GM19238 (cell line): ENCODE results near the gene LIG1.

Source experiments
- DNase-seq: peaks from one replicate; pipeline ENCODE4 v3.0.0; 2011; ENCODE audit warnings: low spot score; ENCODE audit not compliant: insufficient read length

The LIG1 gene

DNA sequence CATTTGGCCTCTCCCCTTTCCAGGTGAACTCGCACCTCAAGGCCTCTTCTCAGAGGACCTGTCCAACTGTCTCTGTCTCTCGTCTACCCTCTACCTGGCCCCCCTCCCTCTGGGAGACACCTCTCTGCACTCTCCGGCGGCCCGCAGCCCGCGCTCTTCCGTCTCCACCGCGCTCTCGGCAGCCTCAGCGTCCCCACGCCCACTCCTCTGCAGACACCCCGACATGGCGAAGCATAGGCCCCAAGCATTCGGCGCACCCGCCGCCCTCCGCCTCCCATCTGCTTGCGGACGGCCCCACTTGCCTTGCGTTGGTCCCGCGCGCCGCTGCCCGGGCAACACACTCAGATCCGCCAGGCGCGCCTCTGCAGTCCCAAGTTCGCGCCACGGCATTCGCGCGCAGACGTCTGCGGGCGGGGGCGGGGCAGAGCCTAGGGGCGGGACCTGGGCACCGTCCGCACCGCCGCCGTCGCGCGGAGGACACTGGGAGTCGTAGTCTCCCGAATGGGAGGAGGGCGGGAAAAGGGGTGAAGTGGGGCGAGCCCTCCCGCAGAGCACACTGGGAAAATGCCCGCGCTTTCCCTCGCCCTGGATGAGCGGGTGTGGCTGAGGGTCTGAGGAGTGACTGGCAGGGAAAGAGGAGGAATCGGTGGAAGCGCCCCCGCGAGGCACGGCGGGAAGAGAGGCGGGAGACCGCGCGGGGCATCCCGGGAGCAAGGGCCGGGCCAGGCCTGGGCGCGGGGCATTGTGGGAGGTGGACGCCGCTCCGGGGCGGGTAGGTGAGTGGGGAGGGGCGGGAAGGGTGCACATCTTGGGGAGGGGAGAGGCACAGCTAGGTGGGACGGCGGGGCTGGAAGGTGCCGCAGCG lies at the start of gene LIG1, which contains the start of gene ZSWIM9:
Gene LIG1 (minus strand): TSS at position 406 of the 865 bp plus-strand sequence. CDS start 4,778 bp downstream, outside the sequence.
Gene ZSWIM9 (plus strand): TSS at position 742 of the 865 bp plus-strand sequence. CDS start 1,123 bp downstream, outside the sequence.
- DNase-seq: peak; percentile 97

DNA sequence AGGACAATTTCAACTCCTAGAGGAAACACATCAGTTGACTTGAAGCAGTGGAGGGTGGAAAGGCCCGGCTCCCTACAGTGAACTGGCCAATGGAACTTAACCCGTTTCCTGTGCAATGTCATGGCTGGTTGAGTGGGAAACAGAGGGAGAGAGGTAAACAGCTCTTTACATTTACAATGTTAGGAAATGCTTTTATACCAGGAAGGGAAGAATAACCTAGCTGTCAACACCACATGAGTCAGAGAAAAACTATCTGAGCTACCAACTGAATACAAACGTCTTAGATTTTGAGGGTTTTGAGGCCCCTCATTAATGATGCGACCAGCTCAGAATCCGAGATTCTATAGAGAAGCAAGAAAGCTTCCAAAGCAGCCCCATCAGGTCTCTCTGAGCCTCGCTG lies 48.9 kb upstream of the LIG1 start:
- DNase-seq: no peak

DNA sequence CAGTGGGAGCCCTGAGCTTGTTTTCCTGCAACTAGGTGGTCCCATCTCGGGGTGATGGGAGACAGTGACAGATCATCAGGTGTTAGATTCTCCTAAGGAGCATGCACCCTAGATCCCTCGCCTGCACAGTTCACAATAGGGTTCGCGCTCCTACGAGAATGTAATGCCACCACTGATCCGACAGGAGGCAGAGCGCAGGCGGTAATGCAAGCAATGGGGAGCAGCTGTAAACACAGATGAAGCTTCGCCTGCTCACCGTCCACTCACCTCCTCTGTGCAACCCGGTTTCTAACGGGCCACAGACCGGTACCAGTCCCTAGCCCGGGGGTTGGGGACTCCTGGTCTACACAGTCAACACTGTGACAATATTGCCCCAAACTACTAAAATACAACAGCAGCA lies 46.8 kb upstream of the LIG1 start:
- DNase-seq: no peak

DNA sequence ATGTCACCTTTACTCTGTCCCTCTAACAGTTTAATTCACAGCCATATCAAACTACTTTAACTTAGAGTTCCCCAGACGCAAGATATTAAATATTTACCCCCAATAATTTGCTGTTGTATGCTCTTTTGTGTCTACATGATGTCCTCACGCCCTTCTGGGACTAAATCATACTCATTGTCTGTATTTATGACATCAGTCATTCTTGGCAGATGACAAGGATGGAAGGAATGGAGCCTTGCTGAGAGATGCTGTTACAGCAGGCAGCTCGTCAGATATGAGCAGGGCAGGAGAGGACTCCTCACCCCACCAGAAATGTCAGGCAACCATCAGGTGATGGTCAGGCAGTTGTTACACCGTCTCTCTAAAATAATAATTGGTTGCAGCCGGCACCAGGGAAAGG lies 43.8 kb upstream of the LIG1 start:
- no peak for DNase-seq

DNA sequence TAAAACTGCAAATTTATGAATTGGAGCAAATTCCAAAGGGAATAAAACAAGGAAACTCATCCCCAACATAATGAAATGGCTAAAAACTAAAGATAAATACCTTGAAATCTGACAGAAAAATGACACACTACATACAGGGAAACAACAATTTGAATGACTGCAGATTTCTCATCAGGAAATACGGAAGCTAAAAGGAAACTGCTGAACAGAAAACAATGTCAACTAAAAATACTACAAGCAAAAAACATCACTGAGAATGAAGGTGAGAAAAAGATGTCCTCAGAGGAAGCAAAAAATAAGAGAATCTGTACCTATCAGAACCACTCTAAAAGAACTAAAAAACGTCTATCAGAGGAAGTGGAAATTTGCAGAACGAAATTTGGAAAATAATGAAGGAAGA lies 39.9 kb upstream of the LIG1 start:
- DNase-seq: no peak

DNA sequence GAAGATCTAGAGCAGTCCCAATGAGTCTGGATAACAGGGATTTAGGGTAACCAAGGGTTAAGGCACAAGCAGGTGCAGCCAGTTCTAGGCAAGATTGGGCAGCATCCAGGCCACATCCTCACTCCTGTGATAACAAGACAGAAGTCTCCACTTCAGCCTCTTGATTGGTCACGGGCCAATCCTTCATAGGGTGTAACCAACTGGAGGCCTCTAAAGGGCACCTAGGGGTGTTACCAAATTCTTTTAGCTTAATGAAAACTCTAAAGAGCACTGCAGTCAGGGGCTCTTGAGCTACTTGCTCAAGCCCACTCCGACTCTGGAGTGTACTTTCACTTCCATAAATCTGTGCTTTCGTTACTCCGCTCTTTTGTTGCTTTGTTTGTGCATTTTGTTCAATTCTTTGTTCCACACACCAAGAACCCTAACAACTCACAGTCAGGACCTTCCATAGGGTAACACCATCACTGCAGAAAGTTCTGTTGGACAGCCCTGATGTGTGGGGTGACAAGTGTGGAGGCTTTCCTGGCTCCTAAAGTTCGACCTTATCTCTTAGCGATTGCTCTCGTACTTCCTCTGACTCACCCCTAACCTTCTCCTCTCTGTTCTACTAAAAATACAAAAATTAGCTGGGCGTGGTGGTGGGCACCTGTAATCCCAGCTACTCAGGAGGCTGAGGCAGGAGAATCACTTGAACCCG lies 36.4 kb upstream of the LIG1 start:
- DNase-seq: no peak

DNA sequence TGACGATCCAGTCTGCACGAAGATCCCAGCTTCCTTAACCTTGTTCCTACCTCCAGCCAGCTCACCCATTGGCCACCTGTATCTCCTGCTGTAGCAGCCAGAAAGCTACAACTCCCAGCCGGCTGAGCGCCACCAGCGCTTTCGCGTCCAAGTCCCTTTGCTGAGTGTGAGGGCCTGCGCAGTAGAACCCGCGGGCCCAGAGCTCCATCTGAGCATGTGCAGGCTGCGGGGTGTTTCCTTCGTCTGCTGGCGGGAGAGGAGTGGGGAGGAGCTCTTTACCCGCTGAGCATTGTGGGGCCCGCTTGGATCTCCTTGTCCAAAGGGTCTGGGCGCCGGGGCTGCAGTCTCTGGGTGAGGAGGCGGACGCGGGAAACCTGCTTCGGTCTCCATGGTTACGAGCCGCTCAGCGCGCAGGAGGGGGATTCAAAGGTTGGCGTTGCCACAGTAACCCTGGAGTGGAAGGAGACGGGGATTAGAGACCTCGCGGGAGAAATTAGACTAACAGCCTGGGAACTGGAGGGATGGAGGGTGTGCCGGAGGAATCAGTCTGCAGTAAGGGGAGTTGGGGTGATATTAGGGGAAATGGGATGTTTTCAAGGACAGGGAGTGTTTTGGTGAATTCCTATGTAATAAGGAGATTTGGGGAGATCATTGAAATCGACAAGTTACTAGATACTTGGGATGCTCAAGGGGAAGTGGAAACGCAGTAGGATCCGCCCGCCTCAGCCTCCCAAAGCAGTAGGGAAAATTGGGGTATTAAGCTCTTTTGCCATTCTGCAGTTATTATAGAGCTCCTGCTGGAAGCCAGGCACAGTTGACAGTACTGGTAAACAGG lies 33.9 kb upstream of the LIG1 start:
- peak; percentile 94 for DNase-seq

DNA sequence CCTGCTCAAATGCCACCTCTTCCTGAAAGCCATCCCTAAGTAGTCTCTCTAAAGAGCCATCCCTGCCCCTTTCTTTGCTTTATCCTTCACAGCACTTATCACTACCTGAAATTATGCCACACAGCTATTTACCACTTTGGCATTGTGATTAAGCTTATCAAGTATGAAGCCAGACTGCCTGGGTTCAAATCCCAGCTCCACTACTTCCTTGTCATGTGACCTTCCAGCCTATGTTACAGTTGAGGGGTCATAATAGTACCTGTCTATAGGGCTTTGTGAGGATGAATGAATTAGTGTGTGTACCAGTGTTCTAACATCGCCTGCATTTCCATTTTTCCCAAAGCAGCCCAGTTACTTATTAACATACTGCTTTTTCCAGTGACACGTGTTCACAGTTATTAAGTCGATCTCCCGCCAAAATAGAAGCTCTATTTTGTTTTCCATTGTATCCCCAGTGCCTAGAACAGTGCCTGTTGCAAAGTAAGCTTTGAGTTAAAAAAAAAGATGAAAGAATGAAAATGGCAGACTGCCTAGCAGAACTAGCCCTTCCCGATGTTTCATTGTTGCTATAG lies 33.2 kb upstream of the LIG1 start:
- DNase-seq: no peak

DNA sequence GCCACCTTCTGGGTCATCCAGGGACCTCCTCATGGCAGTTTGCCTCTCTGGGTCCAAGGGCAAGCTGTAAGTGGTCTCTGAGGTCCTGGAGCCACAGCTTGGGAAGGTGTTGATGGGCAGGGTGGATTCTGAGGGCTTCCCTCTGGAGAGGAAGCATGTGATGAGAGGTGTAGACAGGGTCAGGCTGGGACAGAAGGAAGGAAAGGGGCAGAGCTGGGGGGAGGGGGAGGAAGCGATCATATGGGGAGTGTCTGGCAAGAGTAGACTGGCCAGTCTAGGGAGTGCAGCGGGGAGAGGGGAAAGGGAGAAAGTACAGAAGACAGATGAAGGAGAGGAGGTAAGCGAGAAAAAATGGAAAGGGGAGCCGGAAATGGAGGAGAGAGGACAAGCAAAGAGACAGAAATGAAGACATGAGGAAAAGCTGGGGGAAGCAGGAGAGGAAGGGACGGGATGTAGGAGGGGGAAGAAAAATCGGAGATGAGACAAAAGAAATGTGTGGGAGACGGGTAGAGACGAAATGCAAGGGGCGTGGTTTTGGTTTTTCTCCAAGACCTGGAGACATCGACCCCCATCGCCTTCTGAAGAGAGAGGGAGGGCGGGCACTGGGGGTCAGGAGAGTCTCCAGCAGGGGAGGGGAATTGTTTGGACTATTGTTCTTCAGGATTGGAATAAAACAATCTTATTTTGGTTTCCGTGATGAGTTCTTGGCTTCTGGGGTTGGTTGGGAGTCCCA lies 27.0 kb upstream of the LIG1 start:
- no peak for DNase-seq

DNA sequence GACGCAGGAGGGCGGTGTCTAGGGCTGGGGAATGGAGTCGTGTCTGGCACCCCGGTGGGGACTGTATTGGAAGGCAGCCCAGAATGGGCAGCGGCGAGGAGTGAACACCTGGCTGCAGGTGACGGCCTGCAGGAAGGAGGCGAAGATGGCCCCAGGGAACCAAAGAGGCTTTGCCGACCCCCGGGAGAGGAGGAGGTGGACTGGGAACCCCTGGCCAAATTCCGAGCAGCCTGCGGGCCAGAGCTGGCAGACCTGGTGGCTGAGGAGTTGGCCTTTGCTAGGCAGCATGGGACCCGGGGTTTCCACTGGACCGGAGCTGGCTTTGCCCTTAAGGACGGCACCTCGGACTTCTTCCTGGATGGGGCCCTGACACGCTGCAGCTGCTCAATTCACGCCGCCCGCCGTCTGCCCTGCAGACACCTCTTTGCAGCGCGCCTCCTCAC lies 26.2 kb upstream of the LIG1 start:
- no peak for DNase-seq

DNA sequence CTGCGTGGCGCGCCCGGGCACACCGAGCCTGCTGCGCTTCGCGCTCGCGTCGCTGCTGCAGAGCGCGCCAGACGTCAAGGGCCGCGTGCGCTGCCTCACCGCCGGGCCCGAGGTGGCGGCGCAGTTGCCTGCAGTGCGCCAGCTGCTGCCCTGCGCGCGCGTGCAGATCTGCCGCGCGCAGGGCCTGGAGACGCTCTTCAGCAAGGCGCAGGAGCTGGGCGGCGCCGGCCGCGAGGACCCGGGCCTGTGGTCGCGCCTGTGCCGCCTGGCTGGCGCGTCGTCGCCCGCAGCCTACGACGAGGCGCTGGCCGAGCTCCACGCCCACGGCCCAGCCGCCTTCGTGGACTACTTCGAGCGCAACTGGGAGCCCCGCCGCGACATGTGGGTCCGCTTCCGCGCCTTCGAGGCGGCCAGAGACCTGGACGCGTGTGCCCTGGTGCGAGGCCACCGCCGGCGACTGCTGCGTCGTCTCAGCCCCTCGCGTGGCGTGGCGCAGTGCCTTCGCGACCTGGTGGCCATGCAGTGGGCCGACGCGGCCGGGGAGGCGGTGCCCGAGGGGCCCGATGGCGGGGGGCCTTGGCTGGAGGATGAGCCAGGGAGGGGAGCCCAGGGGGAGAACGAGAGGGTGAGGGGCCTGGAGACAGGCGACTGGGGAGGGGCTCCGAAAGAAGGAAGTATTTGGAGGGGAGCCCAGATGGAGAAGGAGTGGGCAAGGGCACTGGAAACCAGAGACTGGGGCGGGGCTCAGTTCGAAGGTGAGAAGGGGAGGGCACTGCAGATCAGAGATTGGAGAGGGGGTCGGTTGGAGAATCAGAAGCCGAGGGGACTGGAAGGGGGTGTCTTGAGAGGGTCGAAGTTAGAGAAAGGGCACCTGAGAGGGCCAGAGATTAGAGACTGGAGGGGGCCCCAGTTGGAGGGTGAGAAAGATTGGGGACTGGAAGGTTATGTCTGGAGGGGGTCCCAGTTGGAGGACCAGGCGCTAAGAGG lies 25.0 kb upstream of the LIG1 start:
- no peak for DNase-seq

DNA sequence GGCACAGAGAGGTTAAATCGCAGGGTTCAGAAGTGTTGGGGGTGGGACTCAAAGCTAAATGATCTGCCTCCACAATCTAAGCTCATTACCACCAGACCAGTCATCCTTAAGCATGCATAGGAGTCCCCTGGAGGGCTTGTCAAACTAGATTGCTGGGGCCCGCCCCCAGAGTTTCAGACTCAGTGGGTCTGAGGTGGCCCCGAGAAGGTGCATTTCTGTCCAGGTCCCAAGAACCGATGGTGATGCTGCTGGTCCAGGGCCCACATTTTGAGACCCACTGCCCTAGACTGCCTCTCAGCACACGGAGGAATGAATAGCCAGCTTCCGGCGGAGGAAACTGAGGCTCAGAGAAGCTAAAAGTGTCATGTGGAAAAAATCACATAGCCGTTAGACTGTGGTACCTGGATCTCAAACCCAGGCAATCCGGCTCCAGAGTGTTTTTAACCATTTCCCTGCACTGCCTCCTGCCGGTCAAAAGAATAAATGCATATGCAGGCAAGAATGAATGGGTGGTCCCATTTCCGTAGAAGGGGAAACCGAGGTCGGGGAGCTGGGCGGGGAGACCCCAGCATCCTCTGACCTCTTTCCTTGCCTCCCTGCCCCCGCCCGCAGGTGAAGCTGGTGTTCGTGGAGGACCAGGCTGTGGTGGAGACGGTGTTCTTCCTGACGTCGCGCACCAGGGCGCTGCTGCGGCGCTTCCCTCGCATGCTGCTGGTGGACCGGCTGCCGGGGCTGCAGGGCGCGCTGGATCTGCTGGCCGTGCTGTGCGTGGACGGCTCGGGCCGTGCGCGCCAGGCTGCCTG lies 24.1 kb upstream of the LIG1 start:
- peak; percentile 54 for DNase-seq

DNA sequence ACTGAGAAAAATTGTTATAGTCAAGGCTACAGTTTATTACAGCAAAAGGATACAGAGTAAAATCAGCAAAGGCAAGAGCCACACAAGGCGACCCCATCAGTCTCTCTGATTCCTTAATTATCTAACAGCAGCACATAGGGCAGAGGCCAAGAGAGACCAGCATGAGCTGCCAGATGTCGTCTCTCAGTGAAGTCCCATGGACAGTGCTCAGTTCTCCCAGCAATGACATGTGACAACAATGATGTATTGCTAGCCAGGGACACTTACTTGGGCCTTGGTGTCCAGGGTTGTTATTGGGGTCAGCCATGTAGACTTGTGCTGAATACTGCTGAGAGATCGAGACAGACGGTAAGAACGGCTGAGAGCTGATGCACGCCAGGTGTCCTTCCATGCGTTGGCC lies 22.6 kb upstream of the LIG1 start:
- DNase-seq: no peak

DNA sequence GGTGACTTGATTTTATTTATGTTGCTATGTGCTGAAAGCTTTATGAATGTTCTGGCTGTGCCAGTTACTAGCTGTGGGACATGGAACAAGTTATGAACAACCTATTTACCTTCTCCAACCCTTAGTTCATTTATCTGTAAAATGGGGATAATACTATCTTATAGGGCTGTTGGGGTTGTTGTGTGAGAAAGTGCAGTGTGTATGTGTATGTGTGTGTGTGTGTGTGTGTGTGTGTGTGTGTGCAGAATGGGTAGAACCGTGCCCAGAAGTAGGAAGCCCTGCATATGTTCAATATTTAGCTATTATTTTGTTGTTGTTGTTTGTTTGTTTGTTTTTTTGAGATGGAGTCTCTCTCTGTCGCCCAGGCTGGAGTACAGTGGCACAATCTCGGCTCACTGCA lies 20.7 kb upstream of the LIG1 start:
- DNase-seq: no peak

DNA sequence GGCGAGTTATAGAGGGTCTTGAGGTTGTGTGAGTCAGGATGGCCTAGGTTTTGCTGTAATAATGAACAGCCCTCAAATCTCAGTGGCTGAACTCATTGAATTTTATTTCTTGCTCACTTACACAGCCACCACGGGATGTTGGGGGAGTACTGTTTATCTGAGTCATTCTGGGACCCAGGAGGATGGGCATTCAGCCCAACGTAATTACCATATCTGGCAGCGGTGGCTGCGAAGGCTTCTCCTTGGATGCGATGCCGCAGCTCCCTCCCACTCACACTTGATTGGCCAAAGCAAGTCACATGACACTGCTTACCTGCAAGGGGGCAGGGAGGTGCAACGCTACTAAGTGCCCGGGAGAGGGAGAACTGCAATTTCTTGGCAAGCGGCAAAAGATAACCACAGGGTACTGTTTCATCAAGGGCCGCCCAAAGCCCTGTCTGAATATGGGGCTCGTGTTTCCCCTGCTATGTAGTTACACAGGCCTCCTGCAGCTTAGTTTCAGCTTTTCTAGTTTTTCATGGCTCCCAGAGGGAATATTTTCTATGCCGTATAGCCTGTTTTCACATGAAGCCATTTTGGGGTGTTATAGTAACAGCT lies 20.2 kb upstream of the LIG1 start:
- no peak for DNase-seq

DNA sequence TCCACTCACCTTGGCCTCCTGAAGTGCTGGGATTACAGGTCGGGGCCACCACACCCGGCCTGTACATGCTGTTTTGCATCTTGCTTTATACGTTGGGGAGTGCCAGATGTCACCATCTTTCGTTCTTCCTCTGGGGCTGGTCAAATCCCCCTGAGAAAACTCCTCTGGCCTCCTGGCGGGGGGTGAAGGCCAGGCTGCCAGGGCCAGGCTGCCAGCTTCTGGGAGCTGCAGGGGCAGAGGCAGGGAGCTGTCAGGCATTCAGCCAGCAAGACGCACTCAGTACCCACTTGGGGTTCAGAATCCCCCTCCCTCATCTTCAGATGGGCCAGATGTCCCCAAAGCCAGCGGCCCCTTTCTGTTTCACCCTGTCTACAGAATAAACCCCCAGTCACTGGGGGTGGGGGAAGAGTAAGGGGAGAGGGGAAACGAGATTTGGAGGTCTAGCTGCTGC lies 16.4 kb upstream of the LIG1 start:
- peak; percentile 53 for DNase-seq

DNA sequence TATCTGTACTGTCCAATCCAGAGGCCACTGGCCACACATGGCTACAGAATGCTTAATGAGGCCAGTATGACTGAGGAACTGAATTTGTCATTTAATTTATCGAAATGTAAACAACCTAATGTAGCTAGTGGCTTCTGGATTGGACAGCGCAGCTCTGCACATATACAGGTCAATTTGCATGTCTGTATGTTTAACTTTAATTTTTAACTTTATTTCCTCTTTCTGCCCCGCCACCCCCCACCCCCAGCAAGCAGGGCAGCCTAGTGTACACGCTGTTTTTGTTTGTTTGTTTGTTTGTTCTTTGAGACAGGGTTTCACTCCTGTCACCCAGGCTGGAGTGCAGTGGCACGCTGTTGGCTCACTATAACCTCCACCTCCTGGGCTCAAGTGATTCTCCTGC lies 15.9 kb upstream of the LIG1 start:
- peak; percentile 33 for DNase-seq

DNA sequence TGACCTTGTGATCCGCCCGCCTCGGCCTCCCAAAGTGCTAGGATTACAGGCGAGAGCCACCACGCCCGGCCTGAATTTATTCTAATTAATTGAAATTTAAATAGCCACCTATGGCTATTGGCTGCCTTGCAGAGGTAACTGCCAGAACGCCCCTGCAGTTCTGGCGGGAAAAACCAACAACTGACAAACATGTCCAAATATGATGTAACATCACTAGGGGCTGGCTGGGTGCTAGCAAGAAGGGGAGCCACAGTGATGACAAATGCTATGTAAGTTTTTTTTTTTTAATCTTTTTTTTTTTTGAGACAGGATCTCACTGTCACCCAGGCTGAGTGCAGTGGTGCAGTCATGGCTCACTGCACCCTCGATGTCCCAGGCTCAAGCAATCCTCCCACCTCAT lies 13.2 kb upstream of the LIG1 start:
- DNase-seq: no peak
